Lung (tissue), 12 donors: ENCODE results near the gene RTL5. TPM values are rescaled to one million over a fixed set of nuclear protein-coding genes. Genes with fewer than 3 reads are reported as not detected.

Source experiments
- ATAC-seq: fragments of 200-7000 bp; cut with Tn5 transposase; one replicate; pipeline ENCODE4 v1.9.1; 2020; ENCODE audit warnings: moderate number of reproducible peaks; ENCODE audit not compliant: insufficient read depth, low FRiP score
- DNase-seq, 3 donors: peaks; one replicate each; pipeline ENCODE4 v3.0.0-alpha.2; 2013 to 2017
- H3K27ac ChIP-seq, 2 donors: one replicate each; pipeline ENCODE4 v1.5.1; 2013; ENCODE audit warnings: mild to moderate bottlenecking in 2 of 2, moderate library complexity in 2 of 2, control low read depth in 1 of 2, inconsistent platforms in 1 of 2, low read depth in 1 of 2, low read length in 1 of 2
- H3K27me3 ChIP-seq, 3 donors: one replicate each; pipeline ENCODE4 v1.5.1; 2013; ENCODE audit warnings: low read length in 2 of 3; ENCODE audit not compliant: control insufficient read depth in 3 of 3, insufficient read depth in 3 of 3
- H3K36me3 ChIP-seq, 4 donors: one replicate each; pipeline ENCODE4 v1.5.1; 2013; ENCODE audit warnings: low read length in 4 of 4, mild to moderate bottlenecking in 1 of 4, moderate library complexity in 1 of 4; ENCODE audit not compliant: control insufficient read depth in 4 of 4, insufficient read depth in 4 of 4
- H3K4me1 ChIP-seq, 5 donors: one replicate each; pipeline ENCODE4 v1.5.1; 2013; ENCODE audit warnings: low read length in 5 of 5, mild to moderate bottlenecking in 2 of 5, moderate library complexity in 1 of 5; ENCODE audit not compliant: control insufficient read depth in 5 of 5, insufficient read depth in 5 of 5
- H3K4me3 ChIP-seq: one replicate; pipeline ENCODE4 v1.5.1; 2013; ENCODE audit warnings: mild to moderate bottlenecking, control low read depth, moderate library complexity
- H3K9ac ChIP-seq, 2 donors: one replicate each; pipeline ENCODE4 v1.5.1; 2013; ENCODE audit warnings: low read length in 2 of 2, control low read depth in 1 of 2; ENCODE audit not compliant: insufficient read depth in 1 of 2
- H3K9me3 ChIP-seq, 4 donors: one replicate each; pipeline ENCODE4 v1.5.1; 2013; ENCODE audit warnings: low read length in 3 of 4, mild to moderate bottlenecking in 1 of 4, moderate library complexity in 1 of 4; ENCODE audit not compliant: control insufficient read depth in 4 of 4, insufficient read depth in 3 of 4
- CTCF ChIP-seq: IDR thresholded peaks from 2 replicates; pipeline ENCODE4 v1.5.1; 2012; ENCODE audit warnings: mild to moderate bottlenecking; ENCODE audit errors: control extremely low read depth, extremely low read depth
- WGBS, 2 donors: extraction: QIAGEN DNeasy Blood & Tissue Kit; methylation state at CpG; one replicate each; pipeline ENCODE4 v1.1.7; 2013; 5-methylcytosine and 5-hydroxymethylcytosine counted together
- polyA plus RNA-seq, 2 donors: library from polyadenylated mRNA; stranded (reverse); fragments of 200-250 nt; gene quantifications; one replicate each; pipeline ENCODE4 v1.2.1, GENCODE V29; 2013
- total RNA-seq, 2 donors: library from RNA; depleted of rRNA in 1 of 2; stranded (reverse); fragments of >200 nt in 1 of 2; gene quantifications; one replicate each; pipeline ENCODE4 v1.2.1, GENCODE V29; 2014 to 2021
- donor health status: control.
- donor health status: control.
- donor health status: Bipolar disorder and iron deficiency.
- donor health status: healthy.
- donor health status: DM: yes; HTN: yes; CAD: no.

RTL5 gene
- total and polyA plus RNA-seq, 4 donors: 2.8 to 8.3 (median 5.6) TPM

- ATAC-seq: no peak
- no peak for DNase-seq
- no peak for TF ChIP-seq CTCF
- Histone ChIP-seq H3K27me3 (peaks cover 0 to 16% (median 8%) of the 10 kb centered on the region in 3 donors), H3K4me3 (no peak overlapping the region), H3K36me3 (no peaks in the 10 kb centered on the region), H3K9ac (no peak overlapping the region), H3K4me1 (peaks cover 0 to 9% (median 0%) of the 10 kb centered on the region in 5 donors), H3K27ac (no peak overlapping the region), H3K9me3 (peaks cover 0 to 2% (median 1%) of the 10 kb centered on the region in 4 donors)
- 55 to 60% methylated on average over 13 of the region's 13 CpGs for WGBS, 2 donors
Observed at GRCh38 chrX:72100051-72100755, 31.5 kb downstream of the RTL5 start.

GRCh38 chrX:72097098-72097497 lies 34.6 kb downstream of the RTL5 start:
- H3K27me3 ChIP-seq: peaks cover 0 to 24% (median 5%) of the 10 kb centered on the region in 3 donors
- H3K36me3 ChIP-seq: no peaks in the 10 kb centered on the region
- no peak for DNase-seq
- H3K27ac ChIP-seq: no peak overlapping the region
- ATAC-seq: no peak
- TF ChIP-seq CTCF: no peak
- H3K4me3 ChIP-seq: no peak overlapping the region
- no peak overlapping the region for H3K9ac ChIP-seq
- 33 to 54% methylated on average over 2 to 3 of the region's 3 CpGs for whole genome bisulfite sequencing, 2 donors
- peaks cover 0 to 5% (median 0%) of the 10 kb centered on the region in 5 donors for H3K4me1 ChIP-seq
- H3K9me3 ChIP-seq: peaks cover 0 to 2% (median 0%) of the 10 kb centered on the region in 4 donors

GRCh38 chrX:72095370-72095769 lies 36.3 kb downstream of the RTL5 start:
- DNase-seq (no peak), ATAC-seq (no peak)
- Histone ChIP-seq H3K27me3 (peaks cover 0 to 29% (median 8%) of the 10 kb centered on the region in 3 donors), H3K4me1 (peaks cover 0 to 5% (median 0%) of the 10 kb centered on the region in 5 donors), H3K9me3 (peaks cover 0 to 2% (median 0%) of the 10 kb centered on the region in 4 donors), H3K27ac (peak overlapping the region in 1 of 2 donors; percentile 9), H3K36me3 (no peaks in the 10 kb centered on the region), H3K9ac (no peak overlapping the region), H3K4me3 (no peak overlapping the region)
- TF ChIP-seq CTCF: no peak
- WGBS, 2 donors: 43 to 66% methylated on average over 2 of the region's 2 CpGs
